SK-N-SH treated with all-trans-retinoic acid at 6 μM for 48 hours (cell line): ENCODE data around the gene OR2V1.

Experiments used
- ATAC-seq: fragments of 200-7000 bp; cut with Tn5 transposase; 3 replicates; pipeline ENCODE4 v1.9.1; 2020; ENCODE audit warnings: mild to moderate bottlenecking, moderate library complexity
- ARNTL ChIP-seq: fragments of 450-650 bp; formaldehyde crosslinking; IDR thresholded peaks from 2 replicates; pipeline ENCODE4 v1.5.0; 2020; ENCODE audit warnings: low read depth, mild to moderate bottlenecking, moderate library complexity, borderline replicate concordance
- BACH2 ChIP-seq: fragments of 250-450 bp; sonication (Bioruptor Pico); IDR thresholded peaks from 2 replicates; pipeline ENCODE4 v1.9.0; 2021; ENCODE audit warnings: mild to moderate bottlenecking, borderline replicate concordance
- CREB5 ChIP-seq: fragments of 250-450 bp; sonication (Bioruptor Pico); IDR thresholded peaks from 2 replicates; pipeline ENCODE4 v1.5.1; 2020; ENCODE audit warnings: low read depth, mild to moderate bottlenecking, moderate library complexity
- CSDC2 ChIP-seq: fragments of 250-450 bp; sonication (Bioruptor Pico); IDR thresholded peaks from 2 replicates; pipeline ENCODE4 v1.5.0; 2020; ENCODE audit warnings: mild to moderate bottlenecking, moderate library complexity
- ESRRG ChIP-seq: fragments of 250-450 bp; sonication (Bioruptor Pico); IDR thresholded peaks from 2 replicates; pipeline ENCODE4 v1.6.1; 2021; ENCODE audit warnings: mild to moderate bottlenecking
- GLIS3 ChIP-seq: fragments of 250-450 bp; sonication (Bioruptor Pico); IDR thresholded peaks from 2 replicates; pipeline ENCODE4 v1.5.0; 2020; ENCODE audit warnings: mild to moderate bottlenecking, moderate library complexity
- ISL1 ChIP-seq: fragments of 250-450 bp; sonication (Bioruptor Pico); IDR thresholded peaks from 2 replicates; pipeline ENCODE4 v2.1.2; 2022; ENCODE audit warnings: mild to moderate bottlenecking, moderate library complexity
- OSR1 ChIP-seq: fragments of 250-450 bp; sonication (Bioruptor Pico); IDR thresholded peaks from 2 replicates; pipeline ENCODE4 v1.8.0; 2022; ENCODE audit warnings: moderate library complexity, mild to moderate bottlenecking, inconsistent platforms
- POU6F1 ChIP-seq: fragments of 250-450 bp; sonication (Bioruptor Pico); IDR thresholded peaks from 2 replicates; pipeline ENCODE4 v1.8.0; 2021; ENCODE audit warnings: low read depth, mild to moderate bottlenecking, moderate library complexity, borderline replicate concordance
- PPARA ChIP-seq: fragments of 250-450 bp; sonication (Bioruptor Pico); IDR thresholded peaks from 2 replicates; pipeline ENCODE4 v1.5.0; 2020; ENCODE audit warnings: mild to moderate bottlenecking, borderline replicate concordance
- RARB ChIP-seq: fragments of 250-450 bp; sonication (Bioruptor Pico); IDR thresholded peaks from 2 replicates; pipeline ENCODE4 v1.8.0; 2021; ENCODE audit warnings: mild to moderate bottlenecking, moderate library complexity
- SNAI2 ChIP-seq: fragments of 250-450 bp; sonication (Bioruptor Pico); IDR thresholded peaks from 2 replicates; pipeline ENCODE4 v1.5.0; 2020; ENCODE audit warnings: mild to moderate bottlenecking, moderate library complexity
- TCF4 ChIP-seq: fragments of 250-450 bp; sonication (Bioruptor Pico); IDR thresholded peaks from 2 replicates; pipeline ENCODE4 v1.8.0; 2021; ENCODE audit warnings: mild to moderate bottlenecking, moderate library complexity, borderline replicate concordance
- TSHZ2 ChIP-seq: fragments of 250-450 bp; sonication (Bioruptor Pico); IDR thresholded peaks from 2 replicates; pipeline ENCODE4 v1.5.0; 2020; ENCODE audit warnings: mild to moderate bottlenecking, moderate library complexity
- ZC3H10 ChIP-seq: fragments of 250-450 bp; sonication (Bioruptor Pico); IDR thresholded peaks from 2 replicates; pipeline ENCODE4 v1.5.1; 2021; ENCODE audit warnings: mild to moderate bottlenecking, moderate library complexity
- ZFP30 ChIP-seq: fragments of 450-650 bp; formaldehyde crosslinking; IDR thresholded peaks from 2 replicates; pipeline ENCODE4 v1.5.0; 2022; ENCODE audit warnings: mild to moderate bottlenecking, moderate library complexity
- ZNF565 ChIP-seq: fragments of 450-650 bp; formaldehyde crosslinking; conservative IDR thresholded peaks from 2 replicates; pipeline ENCODE4 v1.5.0; 2020; ENCODE audit warnings: low read depth, mild to moderate bottlenecking, moderate library complexity
- ZNF70 ChIP-seq: fragments of 450-650 bp; formaldehyde crosslinking; IDR thresholded peaks from 2 replicates; pipeline ENCODE4 v1.5.0; 2020; ENCODE audit warnings: mild to moderate bottlenecking, moderate library complexity
- ZNF8 ChIP-seq: fragments of 450-650 bp; formaldehyde crosslinking; IDR thresholded peaks from 2 replicates; pipeline ENCODE4 v1.5.0; 2020; ENCODE audit warnings: mild to moderate bottlenecking, moderate library complexity
- TF ChIP-seq, protein P1 (sequence below): fragments of 250-450 bp; sonication (Bioruptor Pico); IDR thresholded peaks from 2 replicates; pipeline ENCODE4 v1.5.1; 2021; ENCODE audit warnings: mild to moderate bottlenecking, moderate library complexity
- TF ChIP-seq, protein P2 (sequence below): fragments of 250-450 bp; sonication (Bioruptor Pico); IDR thresholded peaks from 2 replicates; pipeline ENCODE4 v1.8.0; 2020; ENCODE audit warnings: mild to moderate bottlenecking, moderate library complexity, borderline replicate concordance

OR2V1 gene

DNA sequence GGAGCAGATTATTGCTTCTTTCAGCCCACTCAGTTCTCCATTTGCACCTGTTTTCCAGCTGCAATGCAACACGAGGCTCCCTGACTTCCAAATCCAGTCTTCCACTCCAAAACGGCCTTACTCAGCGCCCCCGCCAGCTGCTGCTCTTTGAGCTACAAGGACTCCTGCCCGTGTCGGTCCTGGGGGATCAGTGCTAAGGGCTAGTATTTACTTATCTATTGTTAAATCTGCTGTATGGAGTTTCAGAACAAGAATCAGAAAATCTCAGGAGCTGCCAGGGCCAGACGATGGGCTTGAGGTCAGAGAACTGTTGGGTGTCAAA is 44.1 kb downstream of the OR2V1 start:
- no peak for ATAC-seq
- TF ChIP-seq PPARA (CRISPR knock-in tag) (no peak), ZFP30 (no peak), BACH2 (CRISPR knock-in tag) (no peak), GLIS3 (CRISPR knock-in tag) (no peak), ISL1 (no peak), TCF4 (CRISPR knock-in tag) (no peak), ARNTL (no peak), ZC3H10 (CRISPR knock-in tag) (no peak)

DNA sequence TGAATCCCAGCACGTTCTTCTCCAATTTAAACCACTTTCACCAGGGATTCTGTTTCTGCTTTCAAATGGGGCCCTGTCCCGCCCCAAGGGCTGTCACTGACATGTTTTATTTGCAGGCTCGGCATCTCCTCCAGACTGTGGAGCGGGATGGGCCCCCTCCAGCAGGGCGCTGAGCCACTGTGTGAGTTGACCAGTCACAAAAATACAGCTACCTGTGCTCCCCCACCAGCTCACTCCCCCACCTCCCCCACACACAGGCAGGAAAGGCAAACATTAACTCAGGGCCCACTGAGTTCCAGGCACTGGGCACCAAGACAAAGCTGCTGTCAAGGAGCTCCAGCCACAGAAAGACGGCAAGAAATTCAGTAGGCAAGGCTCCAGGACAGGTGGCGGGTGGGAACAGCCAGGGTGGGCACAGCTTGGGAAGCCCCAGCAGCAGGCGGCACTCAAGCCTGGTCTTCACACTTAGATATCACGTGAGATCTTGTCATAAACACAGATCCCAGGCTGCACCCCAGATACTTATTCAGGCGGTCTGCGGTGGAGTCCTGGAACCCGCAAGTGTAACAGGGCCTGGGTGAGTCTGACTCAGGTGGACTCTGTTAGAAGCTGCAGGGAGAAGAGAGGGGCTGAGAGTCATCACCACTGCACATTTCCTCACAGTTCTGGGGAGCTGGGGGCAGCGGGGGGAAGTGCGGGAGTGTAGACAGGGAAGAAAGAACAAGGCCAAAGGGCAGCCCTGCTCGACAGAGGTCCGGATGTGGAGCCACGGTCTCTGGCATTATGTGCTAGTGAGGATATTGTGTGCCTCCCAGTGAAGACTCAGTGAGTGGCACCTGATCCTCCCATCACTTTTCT is 44.7 kb downstream of the OR2V1 start:
- ATAC-seq: no peak
- no peak for TF ChIP-seq PPARA (CRISPR knock-in tag)
- TF ChIP-seq OSR1 (CRISPR knock-in tag): no peak
- TF ChIP-seq, protein P1, sequence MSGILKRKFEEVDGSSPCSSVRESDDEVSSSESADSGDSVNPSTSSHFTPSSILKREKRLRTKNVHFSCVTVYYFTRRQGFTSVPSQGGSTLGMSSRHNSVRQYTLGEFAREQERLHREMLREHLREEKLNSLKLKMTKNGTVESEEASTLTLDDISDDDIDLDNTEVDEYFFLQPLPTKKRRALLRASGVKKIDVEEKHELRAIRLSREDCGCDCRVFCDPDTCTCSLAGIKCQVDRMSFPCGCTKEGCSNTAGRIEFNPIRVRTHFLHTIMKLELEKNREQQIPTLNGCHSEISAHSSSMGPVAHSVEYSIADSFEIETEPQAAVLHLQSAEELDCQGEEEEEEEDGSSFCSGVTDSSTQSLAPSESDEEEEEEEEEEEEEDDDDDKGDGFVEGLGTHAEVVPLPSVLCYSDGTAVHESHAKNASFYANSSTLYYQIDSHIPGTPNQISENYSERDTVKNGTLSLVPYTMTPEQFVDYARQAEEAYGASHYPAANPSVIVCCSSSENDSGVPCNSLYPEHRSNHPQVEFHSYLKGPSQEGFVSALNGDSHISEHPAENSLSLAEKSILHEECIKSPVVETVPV: no peak
- TF ChIP-seq RARB: no peak
- no peak for TF ChIP-seq ESRRG (CRISPR knock-in tag)
- TF ChIP-seq CREB5 (CRISPR knock-in tag): no peak
- TF ChIP-seq ZNF70 (CRISPR knock-in tag): no peak
- no peak for TF ChIP-seq ISL1
- no peak for TF ChIP-seq TCF4 (CRISPR knock-in tag)
- no peak for TF ChIP-seq CSDC2 (CRISPR knock-in tag)
- no peak for TF ChIP-seq ZFP30
- no peak for TF ChIP-seq TSHZ2
- TF ChIP-seq, protein P2, sequence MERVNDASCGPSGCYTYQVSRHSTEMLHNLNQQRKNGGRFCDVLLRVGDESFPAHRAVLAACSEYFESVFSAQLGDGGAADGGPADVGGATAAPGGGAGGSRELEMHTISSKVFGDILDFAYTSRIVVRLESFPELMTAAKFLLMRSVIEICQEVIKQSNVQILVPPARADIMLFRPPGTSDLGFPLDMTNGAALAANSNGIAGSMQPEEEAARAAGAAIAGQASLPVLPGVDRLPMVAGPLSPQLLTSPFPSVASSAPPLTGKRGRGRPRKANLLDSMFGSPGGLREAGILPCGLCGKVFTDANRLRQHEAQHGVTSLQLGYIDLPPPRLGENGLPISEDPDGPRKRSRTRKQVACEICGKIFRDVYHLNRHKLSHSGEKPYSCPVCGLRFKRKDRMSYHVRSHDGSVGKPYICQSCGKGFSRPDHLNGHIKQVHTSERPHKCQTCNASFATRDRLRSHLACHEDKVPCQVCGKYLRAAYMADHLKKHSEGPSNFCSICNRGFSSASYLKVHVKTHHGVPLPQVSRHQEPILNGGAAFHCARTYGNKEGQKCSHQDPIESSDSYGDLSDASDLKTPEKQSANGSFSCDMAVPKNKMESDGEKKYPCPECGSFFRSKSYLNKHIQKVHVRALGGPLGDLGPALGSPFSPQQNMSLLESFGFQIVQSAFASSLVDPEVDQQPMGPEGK: no peak
- TF ChIP-seq ARNTL: no peak

DNA sequence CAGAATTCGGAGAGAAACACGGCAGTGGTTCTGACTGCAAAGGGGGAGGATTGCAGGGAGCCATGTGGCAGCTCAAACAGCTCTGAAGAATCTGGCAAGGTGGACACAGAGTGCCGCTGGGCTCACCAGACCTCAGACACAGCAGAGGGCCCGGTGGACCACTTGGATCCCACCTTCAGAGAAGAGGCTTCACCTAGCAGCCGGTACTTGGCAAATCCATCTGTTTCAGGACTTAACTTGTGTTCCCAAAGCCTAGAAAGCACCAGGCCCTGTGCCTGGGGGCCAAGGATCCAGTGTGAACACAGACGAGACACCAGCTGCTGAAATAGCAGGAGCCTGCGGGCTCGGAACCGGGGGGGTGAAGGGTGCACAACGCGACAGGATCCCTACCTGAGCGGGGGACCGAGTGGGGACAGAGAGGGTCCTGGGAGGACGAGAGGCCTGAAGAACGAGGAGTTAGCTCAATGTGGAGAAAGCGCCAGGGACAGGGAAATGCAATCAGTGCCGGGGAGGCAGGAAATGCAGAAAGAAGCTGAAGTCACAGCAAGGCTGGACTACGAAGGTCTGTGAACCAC is 46.3 kb downstream of the OR2V1 start:
- ATAC-seq: no peak
- TF ChIP-seq ESRRG (CRISPR knock-in tag) (no peak), ZNF70 (CRISPR knock-in tag) (no peak), SNAI2 (CRISPR knock-in tag) (no peak), ZFP30 (no peak), ZNF565 (CRISPR knock-in tag) (no peak), TSHZ2 (no peak), GLIS3 (CRISPR knock-in tag) (no peak), TCF4 (CRISPR knock-in tag) (no peak), ZC3H10 (CRISPR knock-in tag) (no peak), ZNF8 (CRISPR knock-in tag) (no peak), ARNTL (no peak), BACH2 (CRISPR knock-in tag) (no peak), CSDC2 (CRISPR knock-in tag) (no peak), OSR1 (CRISPR knock-in tag) (no peak), ISL1 (no peak), RARB (no peak), CREB5 (CRISPR knock-in tag) (no peak), POU6F1 (CRISPR knock-in tag) (no peak)
